ENCODE results near the gene CRP.
"Not testable (repeated sequence)": the region's sequence is repeated elsewhere in the genome, so short reads cannot be mapped to it uniquely, and the experiment has no call there.

CRP gene

GRCh38 chr1:159737238-159737916 is 23.0 kb upstream of the CRP start:
- no peak overlapping the region for H3K4me2 ChIP-seq (ENCODE audit: low read depth, low read length, poor library complexity, severe bottlenecking)
- H3K27me3 ChIP-seq (ENCODE audit: insufficient read depth, low read length, poor library complexity, severe bottlenecking), result no peaks in the 10 kb centered on the region
- no peak overlapping the region for H3K4me3 ChIP-seq (ENCODE audit: low read length, poor library complexity, severe bottlenecking)
- H2AFZ ChIP-seq (ENCODE audit: low read length), result no peak overlapping the region
- H3K4me1 ChIP-seq (ENCODE audit: insufficient read depth, low read length, poor library complexity, severe bottlenecking), result no peaks in the 10 kb centered on the region
- H4K20me1 ChIP-seq (ENCODE audit: insufficient read depth, low read length, poor library complexity, severe bottlenecking), result no peaks in the 10 kb centered on the region
- no peak for TF ChIP-seq CTCF (conservative IDR thresholded peaks at IDR 0.05; ENCODE audit: low read length)
- TF ChIP-seq EZH2phosphoT487 (IDR thresholded peaks at IDR 0.05; ENCODE audit: borderline replicate concordance), result no peak
- no peaks in the 10 kb centered on the region for H3K36me3 ChIP-seq (ENCODE audit: insufficient read depth, low read length)
- no peak overlapping the region for H3K9ac ChIP-seq (ENCODE audit: low read depth, low read length, poor library complexity, severe bottlenecking)
- H3K9me2 ChIP-seq (replicated peaks; ENCODE audit: low read depth, low read length), result no peaks in the 10 kb centered on the region
- no peaks in the 10 kb centered on the region for H3K9me3 ChIP-seq (ENCODE audit: insufficient read depth, low read depth, low read length)
- H3K79me2 ChIP-seq (ENCODE audit: insufficient read depth, low read length), result no peaks in the 10 kb centered on the region
- no peaks in the 10 kb centered on the region for H3F3A ChIP-seq (ENCODE audit: low read depth)

GRCh38 chr1:159723188-159723587 is 8.8 kb upstream of the CRP start:
- H3K4me2 ChIP-seq (ENCODE audit: low read depth, low read length, poor library complexity, severe bottlenecking); H3K4me3 ChIP-seq (ENCODE audit: low read length, poor library complexity, severe bottlenecking); H3K27me3 ChIP-seq (ENCODE audit: insufficient read depth, low read length, poor library complexity, severe bottlenecking); H2AFZ ChIP-seq (ENCODE audit: low read length); H3K36me3 ChIP-seq (ENCODE audit: insufficient read depth, low read length); H3K9me3 ChIP-seq (ENCODE audit: insufficient read depth, low read depth, low read length); H4K20me1 ChIP-seq (ENCODE audit: insufficient read depth, low read length, poor library complexity, severe bottlenecking); H3K9me2 ChIP-seq (replicated peaks; ENCODE audit: low read depth, low read length); H3F3A ChIP-seq (ENCODE audit: low read depth); H3K4me1 ChIP-seq (ENCODE audit: insufficient read depth, low read length, poor library complexity, severe bottlenecking); H3K79me2 ChIP-seq (ENCODE audit: insufficient read depth, low read length); H3K9ac ChIP-seq (ENCODE audit: low read depth, low read length, poor library complexity, severe bottlenecking): not testable (repeated sequence)

- Histone ChIP-seq H4K20me1 (ENCODE audit: insufficient read depth, low read length, poor library complexity, severe bottlenecking) (no peaks in the 10 kb centered on the region), H3K4me1 (ENCODE audit: insufficient read depth, low read length, poor library complexity, severe bottlenecking) (no peaks in the 10 kb centered on the region), H3K4me3 (ENCODE audit: low read length, poor library complexity, severe bottlenecking) (no peak overlapping the region), H3K9ac (ENCODE audit: low read depth, low read length, poor library complexity, severe bottlenecking) (no peak overlapping the region), H3K27me3 (ENCODE audit: insufficient read depth, low read length, poor library complexity, severe bottlenecking) (no peaks in the 10 kb centered on the region), H3F3A (ENCODE audit: low read depth) (no peaks in the 10 kb centered on the region), H3K9me2 (replicated peaks; ENCODE audit: low read depth, low read length) (no peaks in the 10 kb centered on the region), H3K4me2 (ENCODE audit: low read depth, low read length, poor library complexity, severe bottlenecking) (no peak overlapping the region), H3K79me2 (ENCODE audit: insufficient read depth, low read length) (no peaks in the 10 kb centered on the region), H3K9me3 (ENCODE audit: insufficient read depth, low read depth, low read length) (no peaks in the 10 kb centered on the region; the same call in 1 of the 2 replicates), H2AFZ (ENCODE audit: low read length) (no peak overlapping the region), H3K36me3 (ENCODE audit: insufficient read depth, low read length) (no peaks in the 10 kb centered on the region)
- TF ChIP-seq CTCF (conservative IDR thresholded peaks at IDR 0.05; ENCODE audit: low read length) (no peak), EZH2phosphoT487 (IDR thresholded peaks at IDR 0.05; ENCODE audit: borderline replicate concordance) (no peak)
These were observed 5.6 kb upstream of the CRP start for GRCh38 chr1:159719990-159720389.

GRCh38 chr1:159715855-159716254 is 1.5 kb upstream of the CRP start:
- Histone ChIP-seq H3K4me2 (ENCODE audit: low read depth, low read length, poor library complexity, severe bottlenecking) (no peak overlapping the region), H3K9me3 (ENCODE audit: insufficient read depth, low read depth, low read length) (no peaks in the 10 kb centered on the region; the same call in 1 of the 2 replicates), H3K9ac (ENCODE audit: low read depth, low read length, poor library complexity, severe bottlenecking) (no peak overlapping the region), H4K20me1 (ENCODE audit: insufficient read depth, low read length, poor library complexity, severe bottlenecking) (no peaks in the 10 kb centered on the region), H3K4me1 (ENCODE audit: insufficient read depth, low read length, poor library complexity, severe bottlenecking) (no peaks in the 10 kb centered on the region), H3K79me2 (ENCODE audit: insufficient read depth, low read length) (no peaks in the 10 kb centered on the region), H3K9me2 (replicated peaks; ENCODE audit: low read depth, low read length) (no peaks in the 10 kb centered on the region), H3K27me3 (ENCODE audit: insufficient read depth, low read length, poor library complexity, severe bottlenecking) (no peaks in the 10 kb centered on the region), H3F3A (ENCODE audit: low read depth) (no peaks in the 10 kb centered on the region), H3K36me3 (ENCODE audit: insufficient read depth, low read length) (no peaks in the 10 kb centered on the region), H2AFZ (ENCODE audit: low read length) (no peak overlapping the region), H3K4me3 (ENCODE audit: low read length, poor library complexity, severe bottlenecking) (no peak overlapping the region)
- no peak for TF ChIP-seq EZH2phosphoT487 (IDR thresholded peaks at IDR 0.05; ENCODE audit: borderline replicate concordance)
- no peak for TF ChIP-seq CTCF (conservative IDR thresholded peaks at IDR 0.05; ENCODE audit: low read length)

Measured in Loucy (cell line).